ENCODE results near the gene TMEM198. TPM values are rescaled to one million over a fixed set of nuclear protein-coding genes. Genes with fewer than 3 reads are reported as not detected.

The TMEM198 gene
- total and polyA plus RNA-seq, 2 donors (not counting 3 experiments of a cell fraction or from before 2014, with no cell fraction given) = not detected

GRCh38 chr2:219570194-219570923 lies 26.5 kb downstream of the TMEM198 start:
- Histone ChIP-seq H3K9ac (replicated peaks; ENCODE audit: extremely low read depth, insufficient read depth, low read length) (no peak overlapping the region), H3K36me3 (ENCODE audit: control insufficient read depth in 2 of 2, extremely low read depth in 1 of 2, insufficient read depth in 2 of 2, low read length in 2 of 2) (no peaks in the 10 kb centered on the region), H2AFZ (ENCODE audit: low read depth, low read length) (peak overlapping the region; percentile 34), H4K20me1 (replicated peaks; ENCODE audit: control insufficient read depth, extremely low read depth, insufficient read depth, low read length) (no peaks in the 10 kb centered on the region), H3K4me2 (ENCODE audit: insufficient read depth, low read length) (peak overlapping the region; percentile 44), H3K27me3 (ENCODE audit: control insufficient read depth in 2 of 2, insufficient read depth in 2 of 2, low read length in 2 of 2) (peaks cover 8 to 25% of the 10 kb centered on the region in 2 experiments), H3K4me3 (replicated peaks in 1 of 3; ENCODE audit: insufficient read depth in 1 of 3, low read depth in 1 of 3, low read length in 3 of 3) (peak overlapping the region in 2 of 3 experiments; percentile 36 to 75), H3K79me2 (ENCODE audit: control insufficient read depth, insufficient read depth, low read length) (no peaks in the 10 kb centered on the region), H3K9me1 (replicated peaks; ENCODE audit: control insufficient read depth, extremely low read depth, insufficient read depth, low read length) (no peaks in the 10 kb centered on the region), H3K4me1 (ENCODE audit: control insufficient read depth, extremely low read depth, insufficient read depth, low read length) (no peaks in the 10 kb centered on the region), H3K9me3 (replicated peaks; ENCODE audit: control insufficient read depth, insufficient read depth, low read length) (no peaks in the 10 kb centered on the region), H3K27ac (ENCODE audit: insufficient read depth, low read depth, low read length) (no peak overlapping the region)
- peak; percentile 36 for DNase-seq (ENCODE audit: low read depth, low spot score)
- TF ChIP-seq EZH2 (IDR thresholded peaks at IDR 0.05; ENCODE audit: borderline replicate concordance, low read depth, low read length, severe bottlenecking) (peak; percentile 80), POLR2A (IDR thresholded peaks at IDR 0.05; ENCODE audit: low read depth, low read length) (peak; percentile 41), MYC (IDR thresholded peaks at IDR 0.05; ENCODE audit: low read depth, low read length) (no peak)
- intact Hi-C loops (cut with micrococcal nuclease) = no loop called here
- ChIA-PET POLR2A (no interaction called here), CTCF (interaction anchor here (0.8 to 1.8 kb wide), 9 partner anchors 10 to 75 kb away, joined by 3 to 42 read pairs (median 6); partner anchors contain the start of genes CHPF, STK11IP and TMEM198)
- dilution Hi-C loops (cut with MboI; ENCODE audit: extremely low pct_ligation_motif_present, low sequenced_read_pairs) = no loop called here
- BruUV-seq (replicated peaks) = no TSS peak
- no peak for FAIRE-seq

DNA sequence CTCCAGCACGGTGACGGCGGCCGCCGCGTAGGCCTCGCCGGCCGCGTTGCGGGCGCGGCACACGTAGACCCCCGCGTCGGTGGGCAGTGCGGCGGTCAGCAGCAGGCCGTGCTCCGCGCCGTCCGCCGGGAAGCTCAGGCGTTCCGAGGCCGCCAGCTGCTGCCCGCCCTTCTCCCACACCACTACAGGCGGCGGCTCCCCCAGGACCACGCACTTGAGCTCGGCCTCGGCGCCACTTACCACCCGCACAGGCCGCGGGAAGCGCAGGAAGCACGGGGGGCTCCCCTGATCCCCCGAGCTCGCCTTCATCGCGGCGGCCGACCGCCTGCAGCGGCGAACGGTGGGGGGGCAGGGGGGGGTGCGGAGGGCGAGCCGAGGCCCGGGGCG lies 27.1 kb downstream of the TMEM198 start:
- H3K9me1 ChIP-seq (replicated peaks; ENCODE audit: control insufficient read depth, extremely low read depth, insufficient read depth, low read length) = no peaks in the 10 kb centered on the region
- TF ChIP-seq MYC (IDR thresholded peaks at IDR 0.05; ENCODE audit: low read depth, low read length) = no peak
- TF ChIP-seq EZH2 (IDR thresholded peaks at IDR 0.05; ENCODE audit: borderline replicate concordance, low read depth, low read length, severe bottlenecking) = peak; percentile 59
- TF ChIP-seq MAX (IDR thresholded peaks at IDR 0.05; ENCODE audit: insufficient read depth, insufficient read length) = no peak
- TF ChIP-seq POLR2AphosphoS5 (IDR thresholded peaks at IDR 0.05; ENCODE audit: insufficient read depth, low read depth, low read length) = no peak
- TF ChIP-seq POLR2A (IDR thresholded peaks at IDR 0.05; ENCODE audit: low read depth, low read length) = no peak
- no peak for TF ChIP-seq JUN (IDR thresholded peaks at IDR 0.05; ENCODE audit: borderline replicate concordance, insufficient read depth, insufficient read length, low read depth)
- peak overlapping the region; percentile 44 for H3K4me2 ChIP-seq (ENCODE audit: insufficient read depth, low read length)
- H2AFZ ChIP-seq (ENCODE audit: low read depth, low read length) = peak overlapping the region; percentile 34
- H3K4me3 ChIP-seq (replicated peaks in 1 of 3; ENCODE audit: insufficient read depth in 1 of 3, low read depth in 1 of 3, low read length in 3 of 3) = peak overlapping the region in 2 of 3 experiments; percentile 36 to 75
- H3K4me1 ChIP-seq (ENCODE audit: control insufficient read depth, extremely low read depth, insufficient read depth, low read length) = no peaks in the 10 kb centered on the region
- no peaks in the 10 kb centered on the region for H3K36me3 ChIP-seq (ENCODE audit: control insufficient read depth in 2 of 2, extremely low read depth in 1 of 2, insufficient read depth in 2 of 2, low read length in 2 of 2)
- H3K9ac ChIP-seq (replicated peaks; ENCODE audit: extremely low read depth, insufficient read depth, low read length) = no peak overlapping the region
- no peaks in the 10 kb centered on the region for H3K9me3 ChIP-seq (replicated peaks; ENCODE audit: control insufficient read depth, insufficient read depth, low read length)
- H3K27ac ChIP-seq (ENCODE audit: insufficient read depth, low read depth, low read length) = no peak overlapping the region
- no TSS peak for BruUV-seq (replicated peaks)
- no peaks in the 10 kb centered on the region for H4K20me1 ChIP-seq (replicated peaks; ENCODE audit: control insufficient read depth, extremely low read depth, insufficient read depth, low read length)
- dilution Hi-C loops (cut with MboI; ENCODE audit: extremely low pct_ligation_motif_present, low sequenced_read_pairs) = no loop called here
- peaks cover 9 to 25% of the 10 kb centered on the region in 2 experiments for H3K27me3 ChIP-seq (ENCODE audit: control insufficient read depth in 2 of 2, insufficient read depth in 2 of 2, low read length in 2 of 2)
- POLR2A ChIA-PET = no interaction called here
- H3K79me2 ChIP-seq (ENCODE audit: control insufficient read depth, insufficient read depth, low read length) = no peaks in the 10 kb centered on the region
- CTCF ChIA-PET = interaction anchor here (0.8 to 1.8 kb wide), 10 partner anchors 11 to 119 kb away, joined by 3 to 42 read pairs (median 6); partner anchors contain the start of genes CHPF, STK11IP and TMEM198
- intact Hi-C loops (cut with micrococcal nuclease) = loop anchor here (1.0 kb wide), 2 partner anchors 26 to 71 kb away; partner anchors contain the start of gene STK11IP
- FAIRE-seq (no peak), DNase-seq (ENCODE audit: low read depth, low spot score) (peak; percentile 22)
